H9 (cell line): ENCODE data around the gene MEG3. TPM values are rescaled to one million over a fixed set of nuclear protein-coding genes. Genes with fewer than 3 reads are reported as not detected.

Experiments used
- DNase-seq: peaks from one replicate; pipeline ENCODE4 v3.0.0-alpha.2; 2017
- H2AFZ ChIP-seq: one replicate; pipeline ENCODE4 v1.6.1; 2013; ENCODE audit warnings: mild to moderate bottlenecking, low read length, control low read depth, moderate library complexity
- H2AK5ac ChIP-seq: 2 replicates; pipeline ENCODE4 v1.6.1; 2013; ENCODE audit warnings: low read length, control low read depth, mixed read lengths; ENCODE audit not compliant: insufficient read length
- H2BK120ac ChIP-seq: one replicate; pipeline ENCODE4 v1.6.1; 2013; ENCODE audit warnings: low read depth, mild to moderate bottlenecking, low read length, control low read depth, inconsistent platforms; ENCODE audit not compliant: poor library complexity, severe bottlenecking
- H2BK12ac ChIP-seq: 2 replicates; pipeline ENCODE4 v1.6.1; 2013; ENCODE audit warnings: low read length, control low read depth, mixed read lengths, low read depth; ENCODE audit not compliant: insufficient read length
- H2BK15ac ChIP-seq: 2 replicates; pipeline ENCODE4 v1.6.1; 2013; ENCODE audit warnings: low read depth, low read length, control low read depth
- H2BK20ac ChIP-seq: one replicate; pipeline ENCODE4 v1.6.1; 2013; ENCODE audit warnings: low read depth, mild to moderate bottlenecking, low read length, control low read depth, inconsistent platforms; ENCODE audit not compliant: poor library complexity, severe bottlenecking
- H2BK5ac ChIP-seq: 2 replicates; pipeline ENCODE4 v1.6.1; 2013; ENCODE audit warnings: low read length, control low read depth, mixed read lengths; ENCODE audit not compliant: insufficient read length
- H3K14ac ChIP-seq: 2 replicates; pipeline ENCODE4 v1.6.1; 2013; ENCODE audit warnings: low read length, control low read depth; ENCODE audit not compliant: insufficient read depth
- H3K18ac ChIP-seq: 2 replicates; pipeline ENCODE4 v1.6.1; 2013; ENCODE audit warnings: low read depth, mild to moderate bottlenecking, mixed read lengths, low read length, control low read depth; ENCODE audit not compliant: insufficient read length
- H3K23ac ChIP-seq: 2 replicates; pipeline ENCODE4 v1.6.1; 2013; ENCODE audit warnings: low read length, control low read depth, mixed read lengths, low read depth; ENCODE audit not compliant: insufficient read length
- H3K23me2 ChIP-seq: 2 replicates; pipeline ENCODE4 v1.6.1; 2013; ENCODE audit warnings: low read depth, mild to moderate bottlenecking, mixed read lengths, low read length, control low read depth; ENCODE audit not compliant: insufficient read length, poor library complexity, severe bottlenecking
- H3K27ac ChIP-seq: 2 replicates; pipeline ENCODE4 v1.5.1; 2013; ENCODE audit warnings: low read length, control low read depth, mixed read lengths, low read depth; ENCODE audit not compliant: insufficient read length
- H3K27me3 ChIP-seq: 2 replicates; pipeline ENCODE4 v1.6.1; 2013; ENCODE audit warnings: low read length, control low read depth, inconsistent platforms; ENCODE audit not compliant: insufficient read depth
- H3K4ac ChIP-seq: 2 replicates; pipeline ENCODE4 v1.6.1; 2013; ENCODE audit warnings: low read depth, mild to moderate bottlenecking, control low read depth, inconsistent platforms, low read length, moderate library complexity
- H3K4me1 ChIP-seq: 2 replicates; pipeline ENCODE4 v1.6.1; 2013; ENCODE audit warnings: low read length, control low read depth, inconsistent platforms; ENCODE audit not compliant: insufficient read depth
- H3K4me2 ChIP-seq: 2 replicates; pipeline ENCODE4 v1.6.1; 2013; ENCODE audit warnings: low read length, control low read depth, mixed read lengths; ENCODE audit not compliant: insufficient read length, insufficient read depth
- H3K56ac ChIP-seq: 2 replicates; pipeline ENCODE4 v1.6.1; 2013; ENCODE audit warnings: low read depth, mild to moderate bottlenecking, mixed read lengths, low read length, control low read depth; ENCODE audit not compliant: insufficient read length
- H3K79me1 ChIP-seq: 2 replicates; pipeline ENCODE4 v1.6.1; 2013; ENCODE audit warnings: low read depth, mild to moderate bottlenecking, moderate library complexity, low read length, control low read depth, inconsistent platforms; ENCODE audit not compliant: insufficient read depth, poor library complexity, severe bottlenecking
- H3K79me2 ChIP-seq: 2 replicates; pipeline ENCODE4 v1.6.1; 2013; ENCODE audit warnings: low read length, control low read depth, inconsistent platforms; ENCODE audit not compliant: insufficient read depth
- H3K9ac ChIP-seq: 2 replicates; pipeline ENCODE4 v1.6.1; 2013; ENCODE audit warnings: low read length, control low read depth, mixed read lengths; ENCODE audit not compliant: insufficient read length; ENCODE audit errors: extremely low read depth
- H3K9me3 ChIP-seq: one replicate; pipeline ENCODE4 v1.6.1; 2013; ENCODE audit warnings: low read depth, low read length, inconsistent platforms; ENCODE audit not compliant: control insufficient read depth
- H3T11ph ChIP-seq: one replicate; pipeline ENCODE4 v1.6.1; 2013; ENCODE audit warnings: mild to moderate bottlenecking, low read length, control low read depth, inconsistent platforms
- H4K20me1 ChIP-seq: one replicate; pipeline ENCODE4 v1.6.1; 2013; ENCODE audit not compliant: control insufficient read depth, insufficient read length, insufficient read depth
- H4K5ac ChIP-seq: 2 replicates; pipeline ENCODE4 v1.6.1; 2013; ENCODE audit warnings: low read depth, mild to moderate bottlenecking, mixed read lengths, low read length, control low read depth; ENCODE audit not compliant: insufficient read length
- H4K8ac ChIP-seq: replicated peaks from 2 replicates; pipeline ENCODE4 v1.6.1; 2013; ENCODE audit warnings: low read length, control low read depth, mixed read lengths, low read depth; ENCODE audit not compliant: insufficient read length
- H4K91ac ChIP-seq: 2 replicates; pipeline ENCODE4 v1.6.1; 2013; ENCODE audit warnings: low read depth, mild to moderate bottlenecking, moderate library complexity, mixed read lengths, low read length, control low read depth; ENCODE audit not compliant: insufficient read length
- H3K27ac Mint-ChIP-seq, 3 experiments: 2 replicates in 2 of 3; 3 replicates in 1 of 3; pipeline ENCODE4 v1.8.0; 2020 to 2021; ENCODE audit warnings: mixed read lengths in 3 of 3, mild to moderate bottlenecking in 1 of 3, moderate library complexity in 1 of 3
- H3K27me3 Mint-ChIP-seq: 2 replicates; pipeline ENCODE4 v1.8.0; 2021; ENCODE audit warnings: low read depth, mild to moderate bottlenecking, moderate library complexity, mixed read lengths
- H3K36me3 Mint-ChIP-seq, 3 experiments: 2 replicates in 2 of 3; 3 replicates in 1 of 3; pipeline ENCODE4 v1.8.0; 2020 to 2021; ENCODE audit warnings: low read depth in 3 of 3, mixed read lengths in 3 of 3; ENCODE audit not compliant: insufficient read depth in 1 of 3
- H3K4me1 Mint-ChIP-seq, 2 experiments: 2 replicates each; pipeline ENCODE4 v1.8.0; 2020; ENCODE audit warnings: mixed read lengths in 2 of 2
- H3K4me3 Mint-ChIP-seq, 2 experiments: 2 replicates in 1 of 2; 3 replicates in 1 of 2; pipeline ENCODE4 v1.8.0; 2020 to 2021; ENCODE audit warnings: mild to moderate bottlenecking in 2 of 2, mixed read lengths in 2 of 2, moderate library complexity in 1 of 2
- H3K9me3 Mint-ChIP-seq, 2 experiments: 2 replicates in 1 of 2; 3 replicates in 1 of 2; pipeline ENCODE4 v1.8.0; 2020; ENCODE audit warnings: mild to moderate bottlenecking in 2 of 2, mixed read lengths in 2 of 2, moderate library complexity in 1 of 2
- CTCF ChIP-seq: fragments of 200-600 bp; sonication (generic); conservative IDR thresholded peaks from 3 replicates; pipeline ENCODE4 v1.8.0; 2021; ENCODE audit warnings: antibody characterized with exemption, mild to moderate bottlenecking
- WGBS: extraction: QIAGEN DNeasy Blood & Tissue Kit; methylation state at CpG from one replicate; pipeline ENCODE4 v1.1.7; 2013; ENCODE audit warnings: missing lambda C conversion rate, low lambda C conversion rate, mixed read lengths; ENCODE audit not compliant: insufficient read length; ENCODE audit errors: extremely low coverage; 5-methylcytosine and 5-hydroxymethylcytosine counted together
- total RNA-seq: library from RNA; stranded (reverse); gene quantifications from 2 replicates; pipeline ENCODE4 v1.2.1, GENCODE V29; 2021

Gene MEG3
- total RNA-seq, 1 experiment from 2014 or later: 0.52 TPM

- Histone ChIP-seq H3K79me1 (no peaks in the 10 kb centered on the region), H3K56ac (no peak overlapping the region), H3T11ph (no peak overlapping the region), H3K27ac (no peak overlapping the region), H3K9me3 (no peaks in the 10 kb centered on the region), H2BK12ac (no peak overlapping the region), H4K91ac (no peak overlapping the region), H3K4me2 (no peak overlapping the region), H3K4me1 (no peaks in the 10 kb centered on the region), H3K23me2 (no peaks in the 10 kb centered on the region), H3K27me3 (no peaks in the 10 kb centered on the region), H3K4ac (no peak overlapping the region), H2BK20ac (no peak overlapping the region), H2BK15ac (no peak overlapping the region), H2AK5ac (no peak overlapping the region), H3K9ac (no peak overlapping the region), H3K79me2 (no peaks in the 10 kb centered on the region), H3K14ac (no peak overlapping the region), H3K23ac (no peak overlapping the region), H2AFZ (no peak overlapping the region), H2BK5ac (no peak overlapping the region), H3K18ac (no peak overlapping the region), H4K20me1 (no peaks in the 10 kb centered on the region), H4K8ac (no peak overlapping the region), H4K5ac (no peak overlapping the region), H2BK120ac (no peak overlapping the region)
- Mint-ChIP-seq H3K9me3 (no peaks in the 10 kb centered on the region; a peak in 1 of 5 replicates), H3K4me1 (no peaks in the 10 kb centered on the region; a peak in 1 of 4 replicates), H3K27me3 (peaks cover 18% of the 10 kb centered on the region), H3K4me3 (no peak overlapping the region), H3K27ac (no peak overlapping the region), H3K36me3 (no peaks in the 10 kb centered on the region; a peak in 1 of 7 replicates)
- no CpG with 5 or more reads among the region's 2 CpGs for WGBS
- TF ChIP-seq CTCF: no peak
- DNase-seq: no peak
These were observed 36.0 kb downstream of the MEG3 start for GRCh38 chr14:100861937-100862247.
